ENCODE measurements around the gene CDH20.

Gene CDH20

DNA sequence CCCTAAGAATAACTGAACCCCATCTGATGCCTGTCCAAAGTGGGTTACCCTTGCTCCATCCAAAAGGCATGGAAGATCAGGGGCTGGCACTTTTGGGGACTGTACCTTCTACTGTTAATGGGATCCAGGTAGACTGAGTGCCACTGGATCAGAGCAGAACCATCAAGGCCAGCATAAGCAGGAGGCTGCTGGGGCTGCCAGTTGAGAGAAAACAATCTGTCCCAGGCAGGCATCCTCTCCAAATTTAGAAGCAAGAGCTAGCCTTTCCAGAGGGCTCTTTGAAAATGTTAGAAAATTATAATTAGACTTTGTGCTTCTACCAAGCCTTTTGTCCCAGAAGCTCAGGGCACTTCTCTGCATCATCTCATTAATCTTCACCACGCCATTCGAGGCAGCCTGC, 245.6 kb downstream of the CDH20 start:
- no peak for DNase-seq (ENCODE audit: low read depth)

DNA sequence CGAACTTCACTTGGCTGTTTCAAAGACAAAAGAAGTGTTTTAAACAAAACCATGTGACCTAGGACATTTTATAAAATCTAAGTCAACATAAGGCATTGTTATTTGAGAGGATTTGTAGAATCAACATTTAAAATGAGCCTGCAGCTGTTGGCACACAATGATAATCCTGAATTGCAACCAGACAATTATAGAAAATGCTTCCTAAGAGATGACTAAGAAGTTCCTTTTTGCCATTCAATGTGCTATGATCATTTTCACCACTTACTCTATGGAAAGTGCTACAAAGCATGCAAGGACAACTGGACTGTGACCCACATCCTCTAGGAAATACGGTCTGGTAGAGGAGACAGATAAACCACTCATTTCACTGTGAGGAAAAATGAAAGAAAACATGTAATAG, 246.4 kb downstream of the CDH20 start:
- DNase-seq (ENCODE audit: low read depth) = no peak

DNA sequence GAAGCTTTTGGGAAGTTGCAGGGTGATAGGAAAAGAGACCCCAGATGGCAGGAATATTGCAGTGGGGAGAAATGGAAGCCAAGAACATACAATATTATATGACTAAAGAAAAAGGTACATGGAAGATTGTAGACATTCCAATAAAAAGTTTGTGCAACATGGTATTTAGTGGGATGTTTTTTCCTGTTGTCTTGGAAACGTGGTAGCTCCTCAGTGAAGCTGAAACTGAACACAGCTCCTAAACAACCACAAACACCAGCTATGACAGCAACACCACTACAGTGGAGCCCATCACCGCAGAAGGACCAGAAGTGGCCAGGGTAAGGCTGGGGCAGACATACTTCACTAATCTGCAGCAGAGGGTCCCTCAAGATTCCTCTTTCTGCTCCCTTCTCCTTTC, 246.8 kb downstream of the CDH20 start:
- DNase-seq (ENCODE audit: low read depth) = no peak

DNA sequence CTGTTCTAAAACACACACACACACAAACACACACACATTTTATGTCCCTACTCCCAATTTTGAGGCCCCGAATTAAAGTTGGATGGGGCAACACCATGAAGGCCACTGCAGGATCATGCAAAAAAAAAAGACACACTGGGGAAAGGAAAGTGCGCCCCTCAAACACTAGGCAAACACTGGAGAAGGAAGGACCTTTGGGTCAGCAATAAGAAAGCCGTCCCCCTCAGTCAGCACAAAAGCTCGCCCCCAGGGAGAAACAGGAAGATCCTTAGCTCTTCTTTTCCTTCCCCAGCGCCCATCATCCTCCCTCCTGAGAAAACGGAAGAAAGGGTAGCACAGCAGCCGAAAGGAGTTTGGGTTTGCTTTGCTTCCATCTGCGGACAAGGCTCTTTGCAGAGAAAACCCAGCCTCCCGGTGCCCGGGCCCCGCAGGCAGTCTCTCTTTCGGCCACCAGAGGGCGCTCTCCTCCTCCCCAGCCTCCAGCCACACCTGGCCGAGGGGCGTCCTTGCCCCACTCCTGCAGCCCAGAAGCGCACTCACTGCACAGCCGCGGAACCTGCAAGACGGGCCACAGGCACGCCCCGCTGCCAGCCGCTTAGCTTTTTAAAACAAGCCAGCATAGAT, 248.5 kb downstream of the CDH20 start:
- DNase-seq (ENCODE audit: low read depth) = peak; percentile 45

DNA sequence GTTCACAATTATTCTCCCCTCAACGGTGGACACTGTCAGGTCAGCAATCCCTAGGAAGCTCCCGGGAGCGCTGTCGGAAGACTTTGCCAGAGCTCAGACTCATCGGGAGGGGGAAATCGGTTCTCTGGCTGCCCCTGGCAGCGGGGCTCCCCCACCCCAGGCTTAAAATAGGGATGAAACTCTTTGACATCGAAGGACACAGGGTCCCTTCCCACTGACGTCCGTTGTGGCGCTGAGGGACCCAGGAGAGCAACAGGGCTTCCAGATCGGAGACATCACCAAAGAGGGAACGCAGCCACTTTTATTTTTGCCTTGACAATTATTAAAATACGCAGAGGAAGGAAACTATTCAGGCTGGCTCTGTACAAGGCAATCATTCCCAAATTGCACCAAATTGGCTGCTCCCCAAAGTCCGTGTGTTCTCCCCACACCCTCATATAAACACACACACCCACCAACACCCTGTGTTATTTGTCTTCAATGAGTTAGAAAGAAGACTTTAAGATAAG, 249.0 kb downstream of the CDH20 start:
- no peak for DNase-seq (ENCODE audit: low read depth)

DNA sequence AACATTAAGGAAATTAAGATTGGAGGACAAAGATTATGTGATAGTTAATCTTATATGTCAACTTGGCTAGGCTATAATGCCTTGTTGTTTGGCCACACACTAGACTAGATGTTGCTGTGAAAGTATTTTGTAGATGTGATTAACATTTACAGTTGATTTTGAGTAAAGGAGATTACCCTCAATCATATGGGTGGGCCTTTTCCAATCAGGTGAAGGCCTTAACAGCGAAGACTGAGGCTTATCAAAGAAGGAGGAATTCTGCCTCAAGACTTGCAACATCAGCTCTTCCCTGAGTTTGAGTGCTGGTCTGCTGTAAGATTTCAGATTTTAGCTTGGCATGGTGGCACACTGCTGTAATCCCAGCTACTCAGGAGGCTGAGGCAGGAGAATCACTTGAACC, 250.3 kb downstream of the CDH20 start:
- DNase-seq (ENCODE audit: low read depth) = no peak

DNA sequence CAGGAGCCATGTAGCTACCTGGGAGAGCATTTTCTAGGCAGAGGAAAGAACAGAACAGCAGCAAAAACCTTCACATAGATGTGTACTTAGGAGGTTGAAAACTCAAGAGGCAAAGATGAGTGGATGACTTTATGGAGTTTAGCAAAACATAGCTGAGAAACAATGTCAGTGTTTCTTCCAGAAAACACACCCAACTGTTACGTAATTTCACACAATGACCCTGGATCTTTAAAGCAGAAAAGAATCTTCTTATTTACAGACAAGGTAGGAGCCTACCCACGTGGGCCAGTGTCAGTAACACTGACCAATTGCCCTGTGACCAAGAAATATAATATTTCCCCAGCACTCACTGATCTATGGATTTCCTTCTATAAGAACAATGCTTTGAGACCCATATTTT, 254.6 kb downstream of the CDH20 start:
- no peak for DNase-seq (ENCODE audit: low read depth)

DNA sequence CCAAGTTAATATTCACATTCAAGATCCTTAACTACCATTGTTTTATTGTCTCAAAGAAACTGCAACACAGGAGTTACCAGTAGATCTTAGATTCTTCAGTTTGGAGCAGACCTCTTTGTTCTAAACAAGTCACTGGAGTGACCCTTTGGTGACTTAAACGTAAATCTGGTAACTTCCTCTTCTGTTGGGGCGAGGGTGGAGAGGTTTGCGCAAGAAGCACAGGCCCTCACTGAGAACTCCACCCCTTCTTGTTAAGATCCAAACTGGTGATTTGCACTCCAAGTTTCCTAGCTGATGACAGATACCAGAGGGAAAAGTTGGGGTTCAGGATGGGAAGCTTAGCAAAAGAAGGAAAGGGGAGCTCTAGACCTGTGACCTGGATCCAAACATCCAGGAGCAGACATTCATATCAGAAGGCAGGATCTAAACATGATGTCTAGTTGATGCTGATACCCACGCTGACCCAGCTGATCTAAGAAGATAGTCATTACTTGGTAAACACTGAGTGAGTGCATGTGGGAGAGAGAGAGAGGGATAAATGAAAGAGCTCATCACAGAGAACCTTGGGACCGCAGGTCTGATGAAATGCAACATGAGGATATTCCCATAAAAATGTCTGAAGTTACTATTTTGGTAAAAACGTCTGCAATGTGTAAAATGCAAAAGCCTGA, 256.0 kb downstream of the CDH20 start:
- no peak for DNase-seq (ENCODE audit: low read depth)

DNA sequence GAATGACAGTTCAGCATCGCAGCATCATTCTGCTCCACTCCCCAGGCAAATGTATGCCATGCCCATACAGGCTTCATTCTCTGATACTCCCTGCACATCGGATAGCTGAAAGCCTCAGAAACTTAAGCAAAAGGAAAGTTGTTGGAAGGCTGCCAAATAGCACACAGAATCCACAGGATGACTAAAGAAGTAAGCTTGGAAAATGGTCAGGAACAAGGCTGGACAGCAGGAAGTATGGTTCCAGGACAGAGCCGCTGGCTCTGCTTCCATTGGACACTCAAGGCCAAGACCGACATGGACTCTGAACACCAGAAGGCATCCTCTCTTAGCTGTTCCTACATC, 256.5 kb downstream of the CDH20 start:
- DNase-seq (ENCODE audit: low read depth) = no peak

DNA sequence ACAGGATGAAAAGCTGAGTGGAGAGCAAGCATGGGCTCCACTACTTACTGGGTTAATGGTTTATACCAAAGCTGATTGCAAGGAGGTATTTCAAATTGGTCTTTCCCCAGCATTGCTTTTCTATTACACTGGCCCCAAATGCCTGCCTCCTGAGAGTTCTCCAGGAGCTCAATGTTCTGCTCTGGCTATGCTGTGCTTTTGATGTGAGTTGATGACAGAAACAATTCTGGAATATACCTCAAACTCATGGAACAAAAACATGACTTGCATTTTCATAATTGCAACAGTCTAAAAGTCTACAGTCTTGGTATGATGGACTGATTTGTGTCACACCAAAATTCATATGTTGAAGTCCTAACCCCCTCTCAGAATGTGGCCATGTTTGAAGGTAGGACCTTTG, 258.0 kb downstream of the CDH20 start:
- no peak for DNase-seq (ENCODE audit: low read depth)

DNA sequence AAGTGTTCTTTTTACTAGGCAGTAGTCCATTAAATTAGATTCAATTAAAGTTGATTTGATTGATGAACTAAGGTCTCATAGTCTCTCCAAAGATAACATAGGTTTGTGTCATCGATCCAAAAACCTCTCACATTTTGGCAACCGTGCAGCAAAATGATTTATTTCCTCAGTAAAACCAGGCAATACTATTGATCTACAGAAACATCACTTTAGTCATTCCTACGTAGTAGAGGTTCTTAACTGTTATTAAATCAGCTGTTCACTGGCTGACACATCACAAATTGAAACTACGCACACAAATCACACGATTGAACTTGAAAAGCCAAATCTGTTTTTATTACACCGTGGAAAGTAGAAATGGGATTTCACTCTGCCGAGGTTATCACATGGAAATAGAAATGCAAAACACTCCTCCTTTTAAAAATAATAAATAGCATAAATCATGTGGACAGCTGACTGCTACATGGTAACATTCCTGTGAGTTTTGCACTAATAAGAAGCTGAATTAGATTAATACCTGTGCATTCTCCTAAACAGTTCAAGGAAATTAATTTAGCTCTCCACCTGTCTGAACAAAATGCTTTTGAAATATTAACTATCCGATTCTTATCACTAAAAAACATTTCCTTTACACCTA, 262.5 kb downstream of the CDH20 start:
- no peak for DNase-seq (ENCODE audit: low read depth)

DNA sequence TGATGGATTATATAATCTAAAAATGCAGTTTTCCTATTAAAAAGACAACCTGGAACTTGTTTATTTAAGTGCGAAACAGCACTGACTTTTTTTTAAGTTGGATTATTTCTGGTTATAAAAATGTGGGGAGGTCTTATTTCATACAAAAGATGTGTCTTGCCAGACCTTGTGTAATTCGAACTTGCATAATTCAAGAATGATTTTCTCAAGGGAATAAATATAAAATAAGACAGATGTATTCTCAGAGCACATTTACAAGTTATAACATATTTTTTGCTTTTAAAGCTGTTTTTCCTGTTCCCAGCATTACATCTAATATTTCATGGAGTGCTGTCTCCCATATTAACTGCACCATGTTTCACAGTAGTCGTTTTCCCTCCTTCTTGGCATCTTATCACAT, 263.1 kb downstream of the CDH20 start:
- no peak for DNase-seq (ENCODE audit: low read depth)

DNA sequence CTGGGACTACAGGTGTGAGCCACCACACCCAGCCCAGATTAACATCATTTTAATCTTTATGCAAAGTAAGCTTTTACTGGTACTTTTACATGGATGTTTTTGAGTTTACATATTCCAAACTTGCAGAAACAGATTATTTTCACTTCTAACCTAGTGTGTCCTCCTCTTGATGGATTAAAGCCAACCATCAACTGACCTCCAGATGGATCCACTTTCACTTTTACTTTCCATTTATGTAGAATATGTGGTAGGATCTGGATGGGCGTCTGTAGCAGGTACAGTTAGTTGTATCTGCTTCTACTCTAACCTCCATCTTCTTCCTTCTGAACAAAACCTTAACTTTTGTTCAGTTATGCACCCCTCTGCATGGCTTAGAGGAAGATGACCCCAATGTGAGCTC, 264.1 kb downstream of the CDH20 start:
- DNase-seq (ENCODE audit: low read depth) = no peak

DNA sequence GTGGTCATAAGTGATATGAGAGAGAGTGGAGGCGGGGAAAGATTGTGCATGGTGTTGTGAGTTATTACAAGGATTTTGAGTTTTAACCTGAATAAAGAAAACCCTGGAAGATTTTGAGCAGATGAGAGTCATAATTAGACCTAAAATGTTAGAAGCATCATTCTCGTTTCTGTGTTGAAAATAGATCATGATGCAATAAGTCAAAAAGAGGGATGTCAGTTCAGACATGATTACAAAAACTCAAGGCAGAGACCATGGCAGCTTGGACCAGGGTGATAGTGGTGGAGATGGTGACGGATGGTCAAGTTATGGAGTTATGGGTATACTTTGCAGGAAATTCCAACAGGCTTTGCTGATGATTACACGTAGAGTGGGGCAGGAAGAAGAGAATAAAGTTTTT, 267.2 kb downstream of the CDH20 start:
- no peak for DNase-seq (ENCODE audit: low read depth)

DNA sequence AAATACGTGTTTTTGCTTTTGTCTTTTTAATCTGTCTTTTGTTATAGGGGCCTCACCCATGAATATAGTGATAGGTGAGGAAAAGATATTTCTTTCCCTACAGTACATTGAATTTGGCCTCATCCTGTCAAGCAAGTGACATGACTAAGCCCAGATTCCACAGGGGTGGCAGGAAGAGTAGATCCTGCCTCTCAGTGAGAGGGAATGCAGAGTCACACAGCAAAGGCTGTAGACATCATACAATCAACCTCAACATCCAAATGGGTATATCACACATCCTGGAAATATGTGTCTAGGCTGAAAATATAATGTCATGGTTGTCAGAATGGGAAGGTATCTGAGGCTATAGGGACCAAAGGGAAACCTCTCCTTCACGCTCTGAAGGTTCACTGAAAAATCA, 269.6 kb downstream of the CDH20 start:
- no peak for DNase-seq (ENCODE audit: low read depth)
